WTC11 (cell line): Measurements from ENCODE around the gene TRAPPC10.

Experiments
- ATF2 ChIP-seq: sonication (generic); formaldehyde crosslinking; IDR thresholded peaks from 2 replicates; pipeline ENCODE4 v1.8.1; 2022; ENCODE audit warnings: low read depth, missing genetic modification reagents, borderline replicate concordance
- ATF3 ChIP-seq: sonication (generic); formaldehyde crosslinking; conservative IDR thresholded peaks from 2 replicates; pipeline ENCODE4 v1.8.1; 2022; ENCODE audit warnings: mild to moderate bottlenecking, missing genetic modification reagents
- CTCF ChIP-seq: fragments of 200-600 bp; IDR thresholded peaks from 2 replicates; pipeline ENCODE4 v1.8.0; 2022; ENCODE audit warnings: antibody characterized with exemption
- MLX ChIP-seq: sonication (generic); formaldehyde crosslinking; IDR thresholded peaks from 2 replicates; pipeline ENCODE4 v1.8.1; 2023; ENCODE audit warnings: mild to moderate bottlenecking, missing genetic modification reagents, moderate library complexity
- USF2 ChIP-seq: sonication (generic); formaldehyde crosslinking; IDR thresholded peaks from 2 replicates; pipeline ENCODE4 v1.8.1; 2023; ENCODE audit warnings: mild to moderate bottlenecking, missing genetic modification reagents, moderate library complexity

- TF ChIP-seq ATF3, result no peak
- TF ChIP-seq CTCF, result no peak
- no peak for TF ChIP-seq USF2 (CRISPR knock-in tag)
- no peak for TF ChIP-seq ATF2 (CRISPR knock-in tag)
- TF ChIP-seq MLX (CRISPR knock-in tag), result no peak
Observed at GRCh38 chr21:43973634-43973955, 38.5 kb upstream of the TRAPPC10 start.
